HG03064 (cell line): ENCODE results near the gene TMED7.
"Not testable (repeated sequence)": the region's sequence is repeated elsewhere in the genome, so short reads cannot be mapped to it uniquely, and the experiment has no call there.

Experiments
- ATAC-seq: cut with Tn5 transposase; IDR thresholded peaks from one replicate; pipeline ENCODE4 v1.9.1; 2021; ENCODE audit warnings: low read depth; ENCODE audit not compliant: unreplicated experiment

The TMED7 gene

GRCh38 chr5:115625579-115626444 lies at the start of gene TMED7:
TSS of gene TMED7 (minus strand) at chr5:115626036. CDS start at chr5:115625792, 244 bp downstream.
- peak; percentile 92 for ATAC-seq

DNA sequence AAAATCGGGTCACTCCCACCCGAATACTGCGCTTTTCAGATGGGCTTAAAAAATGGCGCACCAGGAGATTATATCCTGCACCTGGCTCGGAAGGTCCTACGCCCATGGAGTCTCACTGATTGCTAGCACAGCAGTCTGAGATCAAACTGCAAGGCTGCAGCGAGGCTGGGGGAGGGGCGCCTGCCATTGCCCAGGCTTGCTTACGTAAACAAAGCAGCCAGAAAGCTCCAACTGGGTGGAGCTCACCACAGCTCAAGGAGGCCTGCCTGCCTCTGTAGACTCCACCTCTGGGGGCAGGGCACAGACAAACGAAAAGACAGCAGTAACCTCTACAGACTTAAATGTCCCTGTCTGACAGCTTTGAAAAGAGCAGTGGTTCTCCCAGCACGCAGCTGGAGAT lies 48.9 kb upstream of the TMED7 start:
- not testable (repeated sequence) for ATAC-seq

- no peak for ATAC-seq
Measured at GRCh38 chr5:115673596-115673995, 47.8 kb upstream of the TMED7 start.

DNA sequence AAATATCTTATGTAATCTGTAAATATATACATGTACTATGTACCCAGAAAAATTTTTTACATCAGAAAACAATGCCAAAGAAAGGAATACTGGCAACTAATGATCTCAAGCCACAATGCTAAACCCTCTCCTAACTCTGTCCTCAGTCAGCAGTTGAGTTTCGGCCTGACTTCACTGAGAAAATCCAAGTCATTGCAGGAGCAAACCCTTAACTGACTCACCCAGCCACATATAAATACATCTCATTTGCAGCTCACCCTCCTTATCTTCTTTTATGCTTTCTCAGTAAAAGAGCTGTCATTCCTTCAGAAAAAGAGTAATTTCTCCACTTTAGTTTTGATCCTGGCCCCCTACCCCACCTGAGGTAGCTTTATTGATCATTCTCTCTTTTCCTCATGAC lies 46.1 kb upstream of the TMED7 start:
- ATAC-seq: no peak

- ATAC-seq: no peak
Measured at GRCh38 chr5:115666023-115666422, 40.2 kb upstream of the TMED7 start.

GRCh38 chr5:115661563-115661962 lies 35.7 kb upstream of the TMED7 start:
- ATAC-seq: no peak

- no peak for ATAC-seq
Measured at GRCh38 chr5:115661101-115661500, 35.3 kb upstream of the TMED7 start.

DNA sequence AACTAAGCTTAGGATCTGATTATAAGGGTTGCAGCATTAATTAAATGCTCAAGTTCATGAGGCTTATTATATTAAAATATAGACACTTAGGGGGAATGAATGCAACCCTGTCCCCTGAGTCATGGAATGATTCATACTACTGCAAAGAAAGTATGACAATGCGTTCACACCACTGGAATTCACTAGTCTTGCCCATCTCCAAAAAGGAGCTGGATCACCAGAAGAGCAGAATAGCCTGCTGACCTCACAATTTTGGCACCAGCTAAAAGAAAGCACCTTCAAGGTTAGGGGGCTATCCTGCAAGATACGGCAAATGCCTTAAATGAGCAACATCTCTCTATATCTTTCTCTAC lies 32.0 kb upstream of the TMED7 start:
- no peak for ATAC-seq

- ATAC-seq: no peak
Measured at GRCh38 chr5:115657125-115657880, 31.5 kb upstream of the TMED7 start.

DNA sequence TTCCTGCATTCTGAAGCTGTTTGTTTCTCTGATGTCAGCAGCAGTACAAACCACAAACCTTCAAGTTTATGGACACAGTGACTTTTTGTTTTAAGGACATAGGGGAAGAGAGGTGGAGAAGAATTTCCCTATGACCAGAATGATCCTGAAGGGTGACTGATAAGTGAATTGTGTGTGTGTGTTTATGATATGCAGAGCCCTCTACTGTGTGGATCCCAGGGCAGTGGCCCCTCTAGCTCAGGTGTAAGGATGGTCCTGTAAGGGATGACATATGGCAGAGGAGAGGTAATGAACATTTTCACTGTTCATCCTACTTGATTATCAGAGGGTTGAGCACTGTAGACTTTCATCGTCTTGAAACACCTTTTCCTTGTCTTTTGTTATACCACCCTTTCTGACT lies 30.6 kb upstream of the TMED7 start:
- ATAC-seq: no peak

- no peak for ATAC-seq
Measured at GRCh38 chr5:115655994-115656393, 30.2 kb upstream of the TMED7 start.

DNA sequence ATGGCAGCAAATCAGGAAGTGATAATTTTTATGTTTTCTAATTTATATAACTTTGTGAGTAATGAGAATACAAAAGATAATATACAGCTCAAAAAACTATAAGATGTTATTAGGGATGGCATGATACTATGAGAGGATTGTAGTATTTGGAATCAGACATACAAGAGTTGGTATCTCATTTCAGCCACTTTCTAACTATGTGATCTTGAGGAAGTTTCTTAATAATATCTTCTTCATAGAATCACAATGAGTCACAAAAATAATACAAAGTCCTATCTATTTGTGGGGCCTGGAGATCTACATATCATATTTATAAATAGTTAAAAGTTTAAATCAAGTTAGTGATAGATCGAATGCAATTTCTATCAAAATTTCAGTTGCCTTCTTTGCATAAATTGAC lies 23.7 kb upstream of the TMED7 start:
- ATAC-seq: no peak

- ATAC-seq: no peak
Measured at GRCh38 chr5:115648056-115648455, 22.2 kb upstream of the TMED7 start.

- ATAC-seq: not testable (repeated sequence)
Measured at GRCh38 chr5:115645386-115645785, 19.6 kb upstream of the TMED7 start.

- no peak for ATAC-seq
Measured at GRCh38 chr5:115644046-115644445, 18.2 kb upstream of the TMED7 start.

DNA sequence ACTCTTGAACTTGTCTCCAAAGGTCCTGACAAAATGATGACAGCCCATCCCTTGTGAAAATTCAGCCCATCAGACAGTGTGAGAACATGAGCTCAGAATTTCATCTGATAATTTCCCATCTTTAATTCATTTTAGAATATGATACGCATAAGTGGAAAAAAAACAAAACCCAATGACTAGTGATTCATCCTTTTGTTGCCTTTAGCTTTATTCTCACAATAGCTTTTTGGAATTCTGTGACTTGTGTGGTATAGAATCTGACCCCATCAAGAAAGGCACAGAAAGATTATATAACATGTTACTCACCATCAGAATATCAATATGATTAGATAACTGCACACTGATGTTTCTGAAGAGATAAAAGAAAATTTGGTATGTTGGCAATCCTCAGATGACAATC lies 16.1 kb upstream of the TMED7 start:
- ATAC-seq: no peak

- no peak for ATAC-seq
Measured at GRCh38 chr5:115640274-115640673, 14.4 kb upstream of the TMED7 start.

GRCh38 chr5:115639377-115639776 lies 13.5 kb upstream of the TMED7 start:
- no peak for ATAC-seq

DNA sequence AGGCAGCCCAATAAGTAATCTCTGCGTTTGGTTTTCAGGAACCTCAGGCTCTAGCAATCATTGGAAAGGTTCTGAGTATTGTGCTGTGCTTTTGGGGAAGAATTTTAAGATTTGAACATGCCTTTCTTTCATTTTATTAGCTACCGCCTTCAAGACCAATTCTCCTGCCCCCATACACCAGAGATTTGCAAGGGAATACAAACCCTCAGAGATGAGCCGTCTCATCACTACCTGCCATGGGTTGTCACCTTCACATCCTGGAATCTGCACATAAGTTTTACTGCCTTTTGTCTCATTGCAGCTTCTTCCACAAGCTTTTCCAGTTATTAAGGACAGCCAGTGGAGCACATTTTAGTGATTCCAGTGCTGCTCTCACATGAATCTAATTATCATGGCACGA lies 11.7 kb upstream of the TMED7 start:
- ATAC-seq: no peak

DNA sequence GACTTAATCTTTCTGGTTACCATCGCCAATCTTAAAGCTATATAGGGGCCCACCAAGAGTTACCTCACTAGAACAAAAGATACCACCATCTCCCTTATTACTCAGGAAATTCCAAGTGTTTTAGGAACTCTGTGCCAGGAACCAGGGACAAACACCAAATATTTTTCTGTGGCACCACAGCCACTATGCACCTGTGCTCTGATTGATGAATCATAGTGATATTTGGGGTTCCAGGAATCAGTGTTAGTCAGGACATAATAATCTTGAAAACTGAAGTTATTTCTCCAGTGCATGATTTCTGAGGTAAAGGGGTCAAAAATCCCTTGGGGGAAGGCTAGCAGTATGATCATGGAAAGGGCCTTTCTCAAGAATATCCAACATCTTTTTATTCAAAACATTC lies 10.2 kb upstream of the TMED7 start:
- no peak for ATAC-seq

GRCh38 chr5:115634343-115635132 lies 8.7 kb upstream of the TMED7 start:
- ATAC-seq: peak; percentile 55
